Measurements from ENCODE around the gene PSMD5.

The PSMD5 gene

GRCh38 chr9:120874226-120875194 lies 31.8 kb upstream of the PSMD5 start:
- H3K4me1 ChIP-seq (ENCODE audit: control insufficient read depth in 2 of 2, insufficient read depth in 1 of 2, low read depth in 1 of 2, low read length in 2 of 2): peaks cover 11 to 13% of the 10 kb centered on the region in 2 donors
- no peaks in the 10 kb centered on the region for H3K9me3 ChIP-seq (replicated peaks in 1 of 2; ENCODE audit: control insufficient read depth in 2 of 2, insufficient read depth in 1 of 2, low read depth in 1 of 2, low read length in 2 of 2)
- no peak overlapping the region for H2BK12ac ChIP-seq (ENCODE audit: low read length)
- H2AK5ac ChIP-seq (ENCODE audit: low read depth, low read length): no peak overlapping the region
- peaks cover 0 to 3% (median 2%) of the 10 kb centered on the region in 3 experiments for H3K27me3 ChIP-seq (ENCODE audit: control insufficient read depth in 3 of 3, insufficient read depth in 3 of 3, low read depth in 1 of 3, low read length in 3 of 3)
- WGBS, 2 donors (ENCODE audit: extremely low coverage in 2 of 2, insufficient read length in 2 of 2, insufficient replicate concordance in 1 of 2): no CpG with 5 or more reads among the region's 10 CpGs
- H3K14ac ChIP-seq (ENCODE audit: low read length): no peak overlapping the region
- no peak overlapping the region for H3K4me3 ChIP-seq (ENCODE audit: low read length in 2 of 2)
- no peak overlapping the region for H3K4ac ChIP-seq (ENCODE audit: low read length)
- H2BK5ac ChIP-seq (ENCODE audit: low read length): no peak overlapping the region
- H3K18ac ChIP-seq (ENCODE audit: low read length): no peak overlapping the region
- no peak overlapping the region for H4K8ac ChIP-seq (ENCODE audit: low read depth, low read length)
- H3K36me3 ChIP-seq (replicated peaks in 1 of 2; ENCODE audit: control insufficient read depth in 2 of 2, insufficient read depth in 2 of 2, low read length in 2 of 2): peaks cover 11 to 54% of the 10 kb centered on the region in 2 donors
- H2BK15ac ChIP-seq (ENCODE audit: low read length): no peak overlapping the region
- H3K4me2 ChIP-seq (ENCODE audit: insufficient read depth, low read length, poor library complexity, severe bottlenecking): no peak overlapping the region
- no peaks in the 10 kb centered on the region for H3K79me1 ChIP-seq (ENCODE audit: low read depth, low read length)
- no peak overlapping the region for H3K9ac ChIP-seq (ENCODE audit: low read depth, low read length, poor library complexity)
- DNase-seq (ENCODE audit: low spot score): no peak
- H2BK120ac ChIP-seq (ENCODE audit: low read depth, low read length): no peak overlapping the region
- H2AFZ ChIP-seq (ENCODE audit: low read length): no peak overlapping the region
- H3K27ac ChIP-seq (replicated peaks; ENCODE audit: low read length): no peak overlapping the region
- H3K23ac ChIP-seq (ENCODE audit: low read depth, low read length, poor library complexity): no peak overlapping the region
- H4K91ac ChIP-seq (ENCODE audit: low read depth, low read length, poor library complexity): no peak overlapping the region

DNA sequence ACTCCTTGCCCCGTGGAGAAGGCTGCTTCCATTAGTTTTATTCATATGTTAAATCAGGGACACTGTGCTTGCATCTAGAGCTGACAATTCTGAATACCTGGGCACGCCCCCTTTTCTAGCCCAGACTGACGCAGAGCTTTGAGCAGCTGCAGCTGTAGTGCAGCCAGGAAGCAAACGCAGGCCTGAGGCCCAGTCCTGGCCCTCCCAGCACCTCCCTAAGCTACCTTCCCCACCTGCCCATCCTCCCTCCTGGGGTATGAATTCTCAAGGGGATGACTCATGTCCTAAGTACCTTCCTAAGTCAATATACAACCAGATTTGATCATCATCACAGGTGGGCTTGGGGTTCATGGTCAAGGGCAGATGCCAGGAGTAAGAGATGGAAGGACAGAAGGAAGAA lies 30.8 kb upstream of the PSMD5 start:
- Histone ChIP-seq H2AK5ac (ENCODE audit: low read depth, low read length) (no peak overlapping the region), H3K4me3 (ENCODE audit: low read length in 2 of 2) (no peak overlapping the region), H4K8ac (ENCODE audit: low read depth, low read length) (no peak overlapping the region), H2BK5ac (ENCODE audit: low read length) (no peak overlapping the region), H4K91ac (ENCODE audit: low read depth, low read length, poor library complexity) (no peak overlapping the region), H2BK120ac (ENCODE audit: low read depth, low read length) (no peak overlapping the region), H3K23ac (ENCODE audit: low read depth, low read length, poor library complexity) (no peak overlapping the region), H3K36me3 (replicated peaks in 1 of 2; ENCODE audit: control insufficient read depth in 2 of 2, insufficient read depth in 2 of 2, low read length in 2 of 2) (peaks cover 11 to 62% of the 10 kb centered on the region in 2 donors), H3K4me1 (ENCODE audit: control insufficient read depth in 2 of 2, insufficient read depth in 1 of 2, low read depth in 1 of 2, low read length in 2 of 2) (peaks cover 11 to 13% of the 10 kb centered on the region in 2 donors), H3K14ac (ENCODE audit: low read length) (no peak overlapping the region), H3K4me2 (ENCODE audit: insufficient read depth, low read length, poor library complexity, severe bottlenecking) (no peak overlapping the region), H3K27me3 (ENCODE audit: control insufficient read depth in 3 of 3, insufficient read depth in 3 of 3, low read depth in 1 of 3, low read length in 3 of 3) (peaks cover 0 to 2% (median 0%) of the 10 kb centered on the region in 3 experiments), H2AFZ (ENCODE audit: low read length) (no peak overlapping the region), H2BK15ac (ENCODE audit: low read length) (no peak overlapping the region), H2BK12ac (ENCODE audit: low read length) (no peak overlapping the region), H3K9ac (ENCODE audit: low read depth, low read length, poor library complexity) (no peak overlapping the region), H3K79me1 (ENCODE audit: low read depth, low read length) (no peaks in the 10 kb centered on the region), H3K9me3 (replicated peaks in 1 of 2; ENCODE audit: control insufficient read depth in 2 of 2, insufficient read depth in 1 of 2, low read depth in 1 of 2, low read length in 2 of 2) (no peaks in the 10 kb centered on the region), H3K18ac (ENCODE audit: low read length) (no peak overlapping the region), H3K4ac (ENCODE audit: low read length) (no peak overlapping the region), H3K27ac (replicated peaks; ENCODE audit: low read length) (no peak overlapping the region)
- WGBS, 2 donors (ENCODE audit: extremely low coverage in 2 of 2, insufficient read length in 2 of 2, insufficient replicate concordance in 1 of 2): no CpG with 5 or more reads among the region's 4 CpGs
- DNase-seq (ENCODE audit: low spot score): no peak

- Histone ChIP-seq H2AFZ (ENCODE audit: low read length) (no peak overlapping the region), H3K4ac (ENCODE audit: low read length) (no peak overlapping the region), H2BK5ac (ENCODE audit: low read length) (no peak overlapping the region), H2BK12ac (ENCODE audit: low read length) (no peak overlapping the region), H3K4me2 (ENCODE audit: insufficient read depth, low read length, poor library complexity, severe bottlenecking) (no peak overlapping the region), H3K4me1 (ENCODE audit: control insufficient read depth in 2 of 2, insufficient read depth in 1 of 2, low read depth in 1 of 2, low read length in 2 of 2) (peaks cover 11 to 17% of the 10 kb centered on the region in 2 donors), H3K27ac (replicated peaks; ENCODE audit: low read length) (no peak overlapping the region), H2BK15ac (ENCODE audit: low read length) (no peak overlapping the region), H3K79me1 (ENCODE audit: low read depth, low read length) (no peaks in the 10 kb centered on the region), H3K18ac (ENCODE audit: low read length) (no peak overlapping the region), H3K23ac (ENCODE audit: low read depth, low read length, poor library complexity) (no peak overlapping the region), H3K14ac (ENCODE audit: low read length) (no peak overlapping the region), H3K36me3 (replicated peaks in 1 of 2; ENCODE audit: control insufficient read depth in 2 of 2, insufficient read depth in 2 of 2, low read length in 2 of 2) (peaks cover 11 to 67% of the 10 kb centered on the region in 2 donors), H2AK5ac (ENCODE audit: low read depth, low read length) (no peak overlapping the region), H3K27me3 (ENCODE audit: control insufficient read depth in 3 of 3, insufficient read depth in 3 of 3, low read depth in 1 of 3, low read length in 3 of 3) (peaks cover 0 to 2% (median 0%) of the 10 kb centered on the region in 3 experiments), H4K91ac (ENCODE audit: low read depth, low read length, poor library complexity) (no peak overlapping the region), H3K4me3 (ENCODE audit: low read length in 2 of 2) (no peak overlapping the region), H2BK120ac (ENCODE audit: low read depth, low read length) (no peak overlapping the region), H3K9me3 (replicated peaks in 1 of 2; ENCODE audit: control insufficient read depth in 2 of 2, insufficient read depth in 1 of 2, low read depth in 1 of 2, low read length in 2 of 2) (no peaks in the 10 kb centered on the region), H3K9ac (ENCODE audit: low read depth, low read length, poor library complexity) (no peak overlapping the region), H4K8ac (ENCODE audit: low read depth, low read length) (no peak overlapping the region)
- no peak for DNase-seq (ENCODE audit: low spot score)
- WGBS, 2 donors (ENCODE audit: extremely low coverage in 2 of 2, insufficient read length in 2 of 2, insufficient replicate concordance in 1 of 2): no CpG with 5 or more reads among the region's 3 CpGs
Measured at GRCh38 chr9:120872791-120873502, 30.2 kb upstream of the PSMD5 start.

DNA sequence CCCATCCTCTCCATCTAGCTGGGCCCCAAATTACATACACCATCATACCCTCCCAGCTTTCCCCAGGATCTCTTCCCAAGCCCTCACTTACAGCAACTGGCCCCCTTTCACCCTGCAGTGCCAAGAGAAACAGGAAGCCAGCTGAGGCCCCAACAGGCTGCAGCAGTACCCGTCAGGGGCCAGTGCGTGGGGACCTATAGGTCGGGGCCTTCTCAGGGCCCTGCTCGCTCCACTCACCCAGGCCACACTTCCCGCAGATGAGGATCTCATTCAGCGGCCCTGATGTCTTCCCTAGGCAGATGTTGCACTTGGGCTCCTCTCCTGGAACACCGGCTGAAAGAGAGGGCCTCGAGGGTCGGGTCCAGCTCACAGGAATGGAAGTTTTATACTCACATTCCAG lies 27.5 kb upstream of the PSMD5 start:
- no peak overlapping the region for H3K18ac ChIP-seq (ENCODE audit: low read length)
- no peak overlapping the region for H2AFZ ChIP-seq (ENCODE audit: low read length)
- no CpG with 5 or more reads among the region's 9 CpGs for WGBS, 2 donors (ENCODE audit: extremely low coverage in 2 of 2, insufficient read length in 2 of 2, insufficient replicate concordance in 1 of 2)
- no peak overlapping the region for H4K8ac ChIP-seq (ENCODE audit: low read depth, low read length)
- no peaks in the 10 kb centered on the region for H3K27me3 ChIP-seq (ENCODE audit: control insufficient read depth in 3 of 3, insufficient read depth in 3 of 3, low read depth in 1 of 3, low read length in 3 of 3)
- H2BK12ac ChIP-seq (ENCODE audit: low read length): no peak overlapping the region
- H3K4me2 ChIP-seq (ENCODE audit: insufficient read depth, low read length, poor library complexity, severe bottlenecking): no peak overlapping the region
- no peak overlapping the region for H4K91ac ChIP-seq (ENCODE audit: low read depth, low read length, poor library complexity)
- H3K27ac ChIP-seq (replicated peaks; ENCODE audit: low read length): no peak overlapping the region
- H3K4ac ChIP-seq (ENCODE audit: low read length): no peak overlapping the region
- H3K23ac ChIP-seq (ENCODE audit: low read depth, low read length, poor library complexity): peak overlapping the region; percentile 70
- peaks cover 1% of the 10 kb centered on the region for H3K79me1 ChIP-seq (ENCODE audit: low read depth, low read length)
- H3K9me3 ChIP-seq (replicated peaks in 1 of 2; ENCODE audit: control insufficient read depth in 2 of 2, insufficient read depth in 1 of 2, low read depth in 1 of 2, low read length in 2 of 2): no peaks in the 10 kb centered on the region
- H3K4me1 ChIP-seq (ENCODE audit: control insufficient read depth in 2 of 2, insufficient read depth in 1 of 2, low read depth in 1 of 2, low read length in 2 of 2): peaks cover 0 to 8% of the 10 kb centered on the region in 2 donors
- peaks cover 20 to 93% of the 10 kb centered on the region in 2 donors for H3K36me3 ChIP-seq (replicated peaks in 1 of 2; ENCODE audit: control insufficient read depth in 2 of 2, insufficient read depth in 2 of 2, low read length in 2 of 2)
- H3K9ac ChIP-seq (ENCODE audit: low read depth, low read length, poor library complexity): no peak overlapping the region
- no peak overlapping the region for H2BK120ac ChIP-seq (ENCODE audit: low read depth, low read length)
- H2AK5ac ChIP-seq (ENCODE audit: low read depth, low read length): peak overlapping the region; percentile 76
- H3K4me3 ChIP-seq (ENCODE audit: low read length in 2 of 2): no peak overlapping the region
- no peak overlapping the region for H2BK15ac ChIP-seq (ENCODE audit: low read length)
- no peak for DNase-seq (ENCODE audit: low spot score)
- H3K14ac ChIP-seq (ENCODE audit: low read length): no peak overlapping the region
- no peak overlapping the region for H2BK5ac ChIP-seq (ENCODE audit: low read length)
